GM19395 (cell line): ENCODE measurements around the gene OR4D6.
"Not testable (repeated sequence)": the region's sequence is repeated elsewhere in the genome, so short reads cannot be mapped to it uniquely, and the experiment has no call there.

Source experiments
- ATAC-seq: cut with Tn5 transposase; IDR thresholded peaks from one replicate; pipeline ENCODE4 v1.9.1; 2021; ENCODE audit warnings: mild to moderate bottlenecking, moderate library complexity; ENCODE audit not compliant: unreplicated experiment

The OR4D6 gene

DNA sequence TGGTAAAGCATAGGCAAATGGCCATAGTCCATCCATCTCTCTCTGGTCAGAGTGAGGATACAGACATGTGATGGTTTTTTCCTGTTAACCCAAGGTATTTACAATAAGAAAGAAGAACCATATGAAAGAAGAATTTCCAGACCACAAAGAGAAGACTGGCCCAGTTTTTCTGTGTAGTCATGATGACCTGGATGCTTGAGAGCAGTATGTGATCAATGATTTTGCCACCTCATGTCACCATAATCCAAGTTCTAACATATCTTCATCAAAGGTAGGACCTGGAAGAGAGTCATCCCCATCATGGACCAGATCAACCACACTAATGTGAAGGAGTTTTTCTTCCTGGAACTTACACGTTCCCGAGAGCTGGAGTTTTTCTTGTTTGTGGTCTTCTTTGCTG, at the start of gene OR4D6:
Gene OR4D6 (plus strand): TSS at position 301 of the 400 bp plus-strand sequence. CDS start 0 bp downstream, at position 301.
- no peak for ATAC-seq

DNA sequence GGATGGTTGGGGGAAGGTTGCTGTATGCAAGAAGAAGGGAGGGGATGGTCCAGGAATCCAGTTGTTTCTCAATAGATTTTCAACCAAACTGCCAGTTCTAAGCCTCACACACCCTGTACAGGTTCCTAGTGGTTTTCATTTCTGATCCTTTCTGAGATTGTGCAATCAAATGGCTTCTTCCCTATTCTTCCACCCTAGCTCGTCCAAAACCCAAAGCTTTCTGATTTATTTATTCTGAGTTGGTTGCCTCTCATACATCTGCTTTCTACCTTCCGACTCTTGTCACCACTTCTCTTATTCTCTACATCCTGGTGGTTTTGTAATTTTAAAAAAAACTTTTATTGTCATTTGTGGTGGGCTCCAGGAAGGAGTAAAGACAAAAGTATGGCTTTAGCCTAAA, 43.1 kb upstream of the OR4D6 start:
- no peak for ATAC-seq

DNA sequence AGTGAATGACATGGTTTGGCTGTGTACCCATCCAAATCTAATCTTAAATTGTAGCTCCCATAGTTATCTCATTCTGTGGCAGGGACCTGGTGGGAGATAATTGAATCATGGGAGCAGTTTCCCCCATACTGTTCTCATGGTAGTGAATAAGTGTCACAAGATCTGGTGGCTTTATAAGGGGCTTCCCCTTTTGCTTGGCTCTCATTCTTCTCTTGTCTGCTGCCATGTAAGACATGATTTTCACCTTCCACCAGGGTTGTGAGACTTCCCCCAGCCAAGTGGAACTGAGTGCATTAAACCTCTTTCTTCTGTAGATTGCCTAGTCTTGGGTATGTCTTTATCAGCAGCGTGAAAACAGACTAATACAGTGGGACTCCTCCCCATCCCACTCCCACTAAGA, 41.6 kb upstream of the OR4D6 start:
- ATAC-seq: no peak

DNA sequence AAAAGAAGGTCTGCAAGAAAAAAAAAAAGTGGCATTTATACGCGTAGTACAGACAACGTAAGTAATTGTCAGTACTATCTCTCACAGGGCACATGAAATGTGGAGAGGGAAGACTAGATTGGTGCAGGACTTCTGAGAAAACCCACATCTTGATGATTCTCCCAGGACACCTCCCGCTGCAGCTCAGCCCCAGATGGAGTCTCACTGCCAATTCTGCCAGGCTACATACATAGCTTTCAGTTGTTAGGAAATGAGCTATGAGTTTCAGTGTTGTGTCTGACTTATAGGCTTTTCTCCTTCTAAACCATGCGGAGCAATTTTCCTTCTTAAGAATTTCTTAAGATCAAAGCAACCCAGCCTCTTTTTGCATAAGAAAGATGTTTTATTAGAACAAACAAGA, 40.1 kb upstream of the OR4D6 start:
- no peak for ATAC-seq

DNA sequence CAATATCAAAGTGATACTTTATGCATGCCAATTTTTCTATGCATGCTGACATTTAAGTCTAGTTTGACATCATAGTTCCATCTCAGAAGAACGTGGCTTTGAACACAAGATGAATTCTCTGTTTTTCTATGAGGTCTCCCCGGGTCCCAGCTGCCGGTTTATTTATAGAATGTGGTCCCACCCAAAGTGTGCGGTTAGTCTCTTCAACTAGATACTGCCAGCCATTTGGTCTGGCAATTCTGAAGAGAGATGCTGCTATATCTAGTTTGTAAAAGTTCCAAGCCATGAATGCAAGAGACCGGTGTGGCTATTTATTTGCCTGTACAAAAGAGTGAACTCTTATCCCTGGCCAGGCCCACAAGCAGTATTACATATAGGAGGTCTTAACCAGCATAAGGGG, 39.7 kb upstream of the OR4D6 start:
- ATAC-seq: no peak

DNA sequence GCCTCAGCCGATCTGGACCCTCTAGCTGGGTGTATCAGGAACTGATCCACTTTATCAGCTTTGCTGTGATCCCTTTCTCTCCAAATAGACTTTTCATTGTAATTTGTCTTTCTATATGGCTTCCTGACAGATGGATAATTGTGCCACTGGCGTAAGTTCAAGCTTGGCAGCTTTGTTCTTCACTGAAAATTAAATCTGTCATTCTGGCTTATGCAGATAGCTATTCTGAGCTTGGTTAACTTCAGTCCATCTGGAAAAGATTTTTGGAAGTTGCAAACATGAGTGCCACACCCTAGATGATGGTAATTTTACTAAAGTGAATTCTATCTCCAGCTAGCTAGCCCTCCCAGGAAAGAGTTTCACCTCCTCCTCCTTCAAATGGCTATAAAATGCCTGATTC, 38.6 kb upstream of the OR4D6 start:
- ATAC-seq: no peak

DNA sequence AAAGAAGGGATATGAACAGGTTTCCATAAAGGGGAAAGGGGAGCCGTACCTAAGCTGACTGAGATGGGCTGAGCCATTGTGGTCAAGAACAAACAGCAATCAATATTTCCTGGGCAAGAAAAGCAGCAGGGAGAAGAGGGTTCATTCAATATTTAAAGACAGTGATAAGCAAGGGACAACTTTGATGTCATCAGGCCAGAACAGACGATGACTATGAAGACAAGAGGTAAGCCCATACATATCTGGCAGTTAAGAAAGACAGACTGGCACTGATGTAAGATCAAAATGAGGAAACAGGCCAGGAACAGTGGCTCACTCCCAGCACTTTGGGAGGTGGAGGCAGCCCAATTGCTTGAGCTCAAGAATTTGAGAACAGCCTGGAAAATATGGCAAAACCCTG, 32.9 kb upstream of the OR4D6 start:
- ATAC-seq: no peak

DNA sequence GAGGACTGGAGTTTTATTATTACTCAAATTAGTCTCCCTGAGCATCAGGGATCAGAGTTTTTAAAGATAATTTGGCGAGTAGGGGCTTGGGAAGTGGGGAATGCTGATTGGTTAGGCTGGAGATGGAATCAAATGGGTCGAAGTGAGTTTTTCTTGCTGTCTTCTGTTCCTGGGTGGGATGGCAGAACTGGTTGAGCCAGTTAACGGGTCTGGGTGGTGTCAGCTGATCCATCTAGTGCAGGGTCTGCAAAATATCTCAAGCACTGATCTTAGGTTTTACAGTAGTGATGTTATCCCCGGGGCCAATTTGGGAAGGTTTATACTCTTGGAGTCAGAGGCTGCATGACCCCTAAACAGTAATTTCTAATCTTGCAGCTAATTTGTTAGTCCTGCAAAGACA, 31.6 kb upstream of the OR4D6 start:
- ATAC-seq: no peak

DNA sequence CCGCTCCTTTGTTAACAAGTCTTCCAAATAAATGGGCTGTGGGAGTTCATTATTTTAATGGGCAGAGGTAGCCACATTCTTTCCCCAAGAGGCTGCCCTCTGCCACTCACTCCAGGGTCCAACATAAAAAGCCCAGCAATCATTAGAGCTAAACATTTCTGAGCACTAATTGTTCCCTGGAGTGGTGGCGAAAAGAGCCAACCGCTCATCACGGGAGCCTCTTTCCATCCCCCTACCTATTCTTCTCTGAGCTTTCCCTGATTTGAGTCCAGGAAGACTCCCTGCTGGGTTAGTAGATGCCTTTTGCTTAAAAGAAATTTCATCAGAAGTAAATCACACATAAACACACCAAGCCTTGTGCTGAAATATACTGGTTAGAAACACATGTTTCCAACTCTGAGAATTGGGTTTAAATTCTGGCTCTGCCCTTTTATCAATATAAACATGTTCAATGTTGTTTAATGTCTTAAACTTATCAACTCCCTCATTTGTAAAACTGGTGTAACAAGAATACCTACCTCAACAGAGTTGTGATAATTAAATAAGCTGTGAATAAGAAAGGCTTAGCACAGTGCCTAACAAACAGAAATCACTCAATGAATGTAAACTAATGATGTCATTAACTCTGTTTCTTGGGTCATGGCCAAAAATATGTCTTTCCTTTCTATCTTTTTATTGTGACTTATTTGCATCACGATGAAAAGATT, 30.2 kb upstream of the OR4D6 start, which contains the start of gene OR5A2:
Gene OR5A2 (minus strand): TSS at position 53 of the 707 bp plus-strand sequence. CDS start 3,460 bp downstream, outside the sequence.
- ATAC-seq: no peak

DNA sequence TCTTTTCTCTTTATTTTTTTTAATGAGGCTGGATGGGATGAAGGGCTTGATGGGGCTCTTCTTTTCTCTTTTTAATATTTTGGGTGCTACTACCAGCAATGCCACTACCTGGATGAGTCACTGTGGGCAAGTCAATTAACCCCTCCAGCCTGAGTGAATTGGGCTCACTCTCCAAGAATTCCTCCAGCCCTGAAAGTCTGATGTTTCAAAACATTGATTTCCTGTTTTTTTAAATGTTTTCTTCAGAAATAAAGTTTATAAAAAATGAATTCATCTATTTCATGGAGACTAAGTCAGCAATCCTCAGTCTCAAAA, 29.7 kb upstream of the OR4D6 start:
- no peak for ATAC-seq

DNA sequence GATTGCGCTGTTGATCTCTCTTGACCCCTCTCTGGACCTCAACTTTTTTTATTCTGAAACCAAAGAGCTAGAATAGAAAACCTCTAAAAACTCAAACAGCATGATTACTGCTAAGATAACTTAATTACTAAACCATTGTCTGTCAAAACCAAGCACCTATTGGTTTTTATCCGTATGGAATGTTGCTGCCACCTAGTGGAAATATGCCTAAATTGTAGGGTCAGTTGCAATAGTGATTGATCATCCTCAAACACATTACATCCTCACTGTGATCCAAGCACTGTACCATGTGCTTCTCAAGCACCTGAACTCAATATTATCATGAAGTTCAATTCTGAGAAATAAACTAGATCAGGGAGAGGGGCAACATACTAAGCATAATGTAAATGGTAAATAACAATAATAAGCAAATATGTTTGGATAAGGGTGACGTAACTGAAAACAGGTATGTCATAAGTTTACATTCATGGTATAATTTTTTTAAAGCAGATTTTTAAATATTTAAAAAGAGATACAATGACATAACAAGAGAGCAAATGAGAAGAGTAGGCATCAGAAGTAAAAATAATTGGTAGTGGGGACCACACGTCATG, 26.7 kb upstream of the OR4D6 start:
- peak; percentile 93 for ATAC-seq

DNA sequence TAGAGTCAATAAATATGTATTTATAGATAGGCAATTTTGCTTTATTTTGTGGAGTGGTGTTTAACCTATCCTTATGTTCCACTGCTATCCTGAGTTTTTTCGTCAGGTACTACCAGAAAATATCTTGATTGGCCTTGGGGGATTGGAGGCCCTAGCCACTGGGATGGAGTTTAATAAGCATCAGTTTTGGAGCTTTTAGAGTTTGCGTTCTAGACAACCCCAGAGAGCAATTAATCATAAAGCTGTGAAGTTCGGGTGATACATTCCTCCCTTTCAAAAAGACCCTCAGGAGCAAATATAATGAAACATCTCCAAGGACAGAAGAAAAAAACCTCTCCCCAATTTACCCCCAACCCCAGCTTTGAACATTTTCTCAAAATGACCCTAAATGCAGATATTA, 20.6 kb upstream of the OR4D6 start, which contains the start of gene OR5A1:
Gene OR5A1 (plus strand): TSS at position 301 of the 400 bp plus-strand sequence. CDS start 6,700 bp downstream, outside the sequence.
- no peak for ATAC-seq

DNA sequence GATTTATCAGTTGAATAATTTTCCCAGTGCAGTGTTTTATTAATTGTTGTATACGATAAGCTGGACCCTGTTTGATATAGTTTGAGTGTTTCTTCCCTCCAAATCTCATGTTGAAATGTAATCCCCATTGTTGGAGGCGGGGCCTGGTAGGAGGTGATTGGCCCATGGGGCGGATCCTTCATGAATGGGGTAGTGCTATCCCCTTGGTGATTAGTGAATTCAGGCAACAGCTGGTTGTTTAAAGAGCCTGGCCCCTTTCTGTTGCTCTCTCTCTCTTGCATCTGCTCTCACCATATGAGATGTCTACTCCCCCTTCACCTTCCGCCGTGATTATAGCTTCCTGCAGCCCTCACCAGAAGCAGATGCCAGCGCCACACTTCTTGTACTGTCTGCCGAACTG, 19.0 kb upstream of the OR4D6 start:
- ATAC-seq: no peak

DNA sequence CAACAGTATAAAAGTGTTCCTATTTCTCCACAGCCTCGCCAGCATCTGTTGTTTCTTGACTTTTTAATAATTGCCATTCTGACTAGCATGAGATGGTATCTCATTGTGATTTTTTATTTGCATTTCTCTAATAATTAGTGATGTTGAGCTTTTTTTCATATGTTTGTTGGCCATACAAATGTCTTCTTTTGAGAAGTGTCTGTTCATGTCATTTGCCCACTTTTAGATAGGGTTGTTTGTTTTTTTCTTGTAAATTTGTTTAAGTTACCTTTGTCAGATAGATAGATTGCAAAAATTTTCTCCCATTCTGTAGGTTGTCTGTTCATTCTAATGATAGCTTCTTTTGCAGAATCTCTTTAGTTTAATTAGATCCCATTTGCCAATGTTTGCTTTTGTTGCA, 11.1 kb upstream of the OR4D6 start:
- not testable (repeated sequence) for ATAC-seq

DNA sequence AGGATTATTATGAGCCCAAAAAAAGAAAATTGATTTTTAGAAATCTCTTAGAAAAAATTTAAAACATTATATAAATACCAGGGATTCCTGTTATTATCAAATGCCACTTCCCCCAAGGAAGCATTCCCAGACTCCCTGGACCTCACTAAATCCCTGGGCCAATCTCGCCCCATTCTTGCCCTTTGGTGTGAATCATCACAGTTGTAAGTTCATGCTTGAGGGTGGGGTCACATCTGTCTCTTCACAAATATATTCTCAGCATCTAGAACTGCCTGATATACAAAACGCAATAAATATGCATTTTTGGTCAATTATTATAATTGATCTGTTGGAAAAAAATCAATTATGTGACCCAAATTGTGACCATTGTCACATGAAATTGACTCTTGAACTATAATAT, 8.3 kb upstream of the OR4D6 start:
- no peak for ATAC-seq

DNA sequence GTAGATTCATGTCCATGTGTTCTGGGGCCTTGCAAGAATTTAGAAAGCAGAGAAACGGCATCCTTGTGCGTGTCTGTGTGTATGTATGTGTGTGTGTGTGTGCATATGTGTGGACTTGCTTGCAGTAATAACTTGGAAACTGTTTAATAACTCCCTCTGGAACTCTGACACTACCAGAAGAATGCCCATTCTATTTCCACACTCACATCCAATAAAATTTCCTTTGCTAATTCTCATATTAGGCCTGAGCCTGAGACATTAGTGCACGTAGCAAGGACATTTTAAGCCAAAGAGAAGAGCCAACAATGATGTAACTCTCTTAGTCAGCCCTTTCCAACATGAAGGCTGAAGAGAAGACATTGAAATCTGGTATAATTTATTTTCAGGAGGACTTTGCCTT, 3.2 kb downstream of the OR4D6 start:
- ATAC-seq: no peak

DNA sequence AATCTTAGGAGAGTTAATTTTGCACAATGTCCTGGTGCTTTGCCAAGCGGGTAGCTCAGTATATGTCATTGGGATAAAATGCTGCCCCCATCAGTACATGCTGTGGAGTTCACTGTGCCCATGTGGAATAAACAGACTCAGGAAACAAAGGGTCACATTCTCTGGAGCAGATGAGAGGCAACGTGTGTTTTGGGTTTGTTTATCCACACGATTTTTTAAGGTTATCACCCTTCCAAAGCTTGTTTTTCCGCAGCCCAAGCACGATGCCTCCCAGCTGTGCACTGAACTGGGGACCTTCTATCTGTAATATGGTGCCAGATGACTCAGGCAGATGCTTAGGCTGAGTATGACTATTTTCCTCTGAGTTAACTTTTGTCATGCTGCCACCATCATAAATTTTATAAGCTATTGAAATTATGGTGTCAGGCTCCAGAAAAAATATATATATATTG, 6.5 kb downstream of the OR4D6 start:
- ATAC-seq: no peak

DNA sequence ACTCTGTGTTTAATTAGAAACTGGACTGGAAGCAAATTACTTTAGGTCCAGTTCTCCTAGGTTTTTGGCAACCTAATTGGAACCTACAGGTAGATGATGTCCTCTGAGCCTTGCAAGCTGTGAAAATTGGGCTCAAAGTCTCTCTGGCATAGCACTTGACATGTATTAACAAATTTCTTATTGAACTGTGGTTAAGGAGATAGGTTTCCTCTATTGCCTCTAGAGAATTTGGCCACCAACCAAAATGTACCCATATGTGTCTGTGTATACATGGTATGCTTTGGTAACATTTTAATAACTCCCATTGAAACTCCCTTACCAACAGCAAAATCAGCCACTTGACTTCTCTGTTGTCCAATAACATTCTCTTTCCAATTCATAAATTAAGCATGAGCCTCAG, 16.3 kb downstream of the OR4D6 start, which contains the start of gene OR4D10:
Gene OR4D10 (plus strand): TSS at position 301 of the 400 bp plus-strand sequence. CDS start 4,115 bp downstream, outside the sequence.
- no peak for ATAC-seq

DNA sequence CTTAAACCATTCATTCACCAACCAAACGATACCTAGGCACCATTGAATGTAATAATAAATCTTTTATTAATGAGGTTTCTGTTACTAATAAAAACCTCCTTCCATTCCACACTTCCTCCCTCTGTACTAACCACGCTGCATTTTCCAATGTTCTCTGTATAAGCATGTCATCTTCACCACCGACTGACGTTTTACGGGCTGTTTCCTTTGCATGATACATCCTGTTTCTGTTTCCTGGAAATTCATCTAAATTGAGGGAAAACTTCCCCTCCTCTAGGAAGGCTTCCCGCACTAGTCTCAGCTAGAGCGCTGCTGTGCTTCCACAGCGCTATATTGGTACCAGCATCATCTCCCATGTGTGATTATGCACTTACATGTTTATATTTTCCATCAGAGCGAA, 18.4 kb downstream of the OR4D6 start:
- ATAC-seq: no peak

DNA sequence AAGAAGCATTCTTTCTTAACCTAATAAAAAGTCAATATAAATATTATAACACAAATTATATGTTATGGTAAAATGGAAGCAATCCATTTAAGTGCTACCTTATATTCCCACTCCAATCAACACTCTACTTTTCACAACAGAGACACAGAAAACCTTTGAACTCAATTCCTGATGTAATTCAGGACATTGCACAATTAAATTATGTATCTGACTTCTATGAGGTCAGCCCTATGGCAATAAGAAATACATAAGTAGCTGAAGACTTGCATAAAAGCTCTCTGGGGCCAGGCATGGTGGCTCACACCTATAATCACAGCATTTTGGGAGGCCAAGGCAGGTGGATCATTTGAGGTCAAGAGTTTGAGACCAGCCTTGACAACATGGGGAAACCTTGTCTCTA, 23.1 kb downstream of the OR4D6 start:
- no peak for ATAC-seq

DNA sequence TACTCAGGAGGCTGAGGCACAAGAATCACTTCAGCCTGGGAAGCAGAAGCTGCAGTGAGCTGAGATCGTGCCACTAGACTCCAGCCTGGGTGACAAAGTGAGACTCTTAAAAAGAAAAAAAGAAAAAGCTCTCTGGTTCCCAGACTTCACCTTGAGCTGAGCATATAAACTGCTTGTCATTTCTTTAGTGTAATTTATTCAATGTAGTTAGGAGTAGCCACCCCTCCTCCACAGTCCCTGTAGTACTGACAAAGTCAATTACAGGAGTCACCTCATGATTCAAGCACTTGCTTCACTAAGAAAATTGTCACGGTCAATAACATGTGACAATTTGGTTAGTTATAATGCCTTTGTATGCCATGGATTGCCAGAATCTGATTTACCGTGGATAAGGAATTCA, 23.6 kb downstream of the OR4D6 start:
- no peak for ATAC-seq

DNA sequence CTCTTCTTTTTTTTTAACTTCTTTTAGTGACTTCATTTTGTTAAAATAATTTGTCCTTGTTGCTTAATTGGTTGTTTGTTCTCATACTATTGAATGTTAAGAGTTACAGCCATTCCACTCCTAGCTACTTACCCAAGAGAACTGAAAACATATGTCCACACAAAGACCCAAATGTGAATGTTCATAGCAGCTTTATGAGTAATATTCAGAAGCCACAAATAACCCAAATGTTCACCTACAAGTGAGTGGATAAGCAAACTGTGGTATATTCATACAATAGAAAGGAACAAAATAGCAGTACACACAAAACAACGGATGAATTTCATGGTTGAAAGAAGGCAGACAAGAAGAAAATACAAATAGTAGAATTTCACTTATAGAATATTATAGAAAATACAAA, 45.2 kb downstream of the OR4D6 start:
- ATAC-seq: no peak

DNA sequence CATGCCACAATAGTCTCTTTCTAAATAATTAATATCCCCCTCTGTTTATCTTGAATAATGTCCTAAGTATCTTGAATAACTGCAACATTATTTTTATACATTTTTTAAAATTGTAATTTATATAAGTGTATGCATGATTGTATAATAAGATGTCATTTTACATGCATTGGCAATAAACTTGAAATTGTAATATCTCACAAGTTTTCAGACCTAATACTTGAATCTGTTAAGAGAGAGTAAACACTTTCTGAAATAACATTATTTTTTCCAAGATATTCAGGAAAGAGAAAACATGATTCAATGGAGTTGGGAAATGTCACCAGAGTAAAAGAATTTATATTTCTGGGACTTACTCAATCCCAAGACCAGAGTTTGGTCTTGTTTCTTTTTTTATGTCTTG, 46.5 kb downstream of the OR4D6 start, which contains the start of gene OR4D11:
Gene OR4D11 (plus strand): TSS at position 301 of the 400 bp plus-strand sequence. CDS start 0 bp downstream, at position 301.
- ATAC-seq: no peak
